ENCODE results near the gene FAM222A.

FAM222A gene

GRCh38 chr12:109776624-109777023 is 63.0 kb downstream of the FAM222A start:
- no peak for TF ChIP-seq CTCF (IDR thresholded peaks at IDR 0.05; ENCODE audit: low read depth, low read length)
- no peak for DNase-seq (ENCODE audit: extremely low read depth, low read depth)

- DNase-seq (ENCODE audit: extremely low read depth, low read depth), result no peak
- no peak for TF ChIP-seq CTCF (IDR thresholded peaks at IDR 0.05; ENCODE audit: low read depth, low read length)
Measured at GRCh38 chr12:109777544-109777943, 63.9 kb downstream of the FAM222A start.

- no peak for TF ChIP-seq CTCF (IDR thresholded peaks at IDR 0.05; ENCODE audit: low read depth, low read length)
- DNase-seq (ENCODE audit: extremely low read depth, low read depth), result no peak
Measured at GRCh38 chr12:109778684-109779083, 65.1 kb downstream of the FAM222A start.

GRCh38 chr12:109779382-109779781 is 65.8 kb downstream of the FAM222A start:
- DNase-seq (ENCODE audit: extremely low read depth, low read depth), result no peak

GRCh38 chr12:109781668-109782325 is 68.2 kb downstream of the FAM222A start:
- no peak for TF ChIP-seq CTCF (IDR thresholded peaks at IDR 0.05; ENCODE audit: low read depth, low read length)
- no peak for DNase-seq (ENCODE audit: extremely low read depth, low read depth)

More at GRCh38 chr12:109779382-109779781, 65.8 kb downstream of the FAM222A start:
- TF ChIP-seq CTCF (IDR thresholded peaks at IDR 0.05; ENCODE audit: low read depth, low read length), result no peak

GRCh38 chr12:109782326-109782703 is 68.7 kb downstream of the FAM222A start:
- DNase-seq (ENCODE audit: extremely low read depth, low read depth), result no peak
- TF ChIP-seq CTCF (IDR thresholded peaks at IDR 0.05; ENCODE audit: low read depth, low read length), result no peak

- no peak for DNase-seq (ENCODE audit: extremely low read depth, low read depth)
- no peak for TF ChIP-seq CTCF (IDR thresholded peaks at IDR 0.05; ENCODE audit: low read depth, low read length)
Measured at GRCh38 chr12:109783135-109783964, 69.7 kb downstream of the FAM222A start.
